ENCODE results near the gene SLC5A2. TPM values are rescaled to one million over a fixed set of nuclear protein-coding genes. Genes with fewer than 3 reads are reported as not detected.

Gene SLC5A2
- total and polyA plus RNA-seq, 2 of the 13 experiments (the other 11 are each of a cell fraction or from before 2014, with no cell fraction given), result 0.24 to 0.97 TPM

- TF ChIP-seq DMTF1 (CRISPR knock-in tag; IDR thresholded peaks at IDR 0.05) (no peak), SIN3A (IDR thresholded peaks at IDR 0.05; ENCODE audit: borderline replicate concordance, low read depth, low read length) (peak; percentile 74), MLX (CRISPR knock-in tag; IDR thresholded peaks at IDR 0.05) (0 out of 2 replicates have a peak, but pooled peaks have one; percentile 23), ZBTB3 (CRISPR knock-in tag; IDR thresholded peaks at IDR 0.05; ENCODE audit: borderline replicate concordance, low read depth) (0 out of 2 replicates have a peak, but pooled peaks have one; percentile 33), MTA1 (CRISPR knock-in tag; IDR thresholded peaks at IDR 0.05; ENCODE audit: borderline replicate concordance) (peak; percentile 73; the same call in 1 of the 2 replicates), NR2F6 (IDR thresholded peaks at IDR 0.05) (no peak), NR2F6 (CRISPR knock-in tag; IDR thresholded peaks at IDR 0.05) (peak; percentile 70), POLR2AphosphoS5 (IDR thresholded peaks at IDR 0.05; ENCODE audit: low read depth, low read length) (peak; percentile 77), ZNF407 (CRISPR knock-in tag; IDR thresholded peaks at IDR 0.05; ENCODE audit: not compliant biosample characterization) (peak; percentile 45), REPIN1 (CRISPR knock-in tag; IDR thresholded peaks at IDR 0.05; ENCODE audit: borderline replicate concordance, low read depth) (peak; percentile 87), SRY (CRISPR knock-in tag; IDR thresholded peaks at IDR 0.05) (peak; percentile 98), JUND (CRISPR knock-in tag; IDR thresholded peaks at IDR 0.05) (peak; percentile 33; the same call in 1 of the 2 replicates), ZFAT (CRISPR knock-in tag; conservative IDR thresholded peaks at IDR 0.05) (0 out of 2 replicates have a peak, but pooled peaks have one; percentile 29), NFRKB (IDR thresholded peaks at IDR 0.05) (peak; percentile 79)
These were observed 23.9 kb upstream of the SLC5A2 start, which contains the start of gene ARMC5 (continued) for GRCh38 chr16:31458844-31459686.
